SK-N-SH (cell line): ENCODE measurements around the gene ZNF132. TPM values are rescaled to one million over a fixed set of nuclear protein-coding genes. Genes with fewer than 3 reads are reported as not detected.

Experiments
- CTCF ChIA-PET: fragments of 300-600, 350-600 bp; formaldehyde crosslinking; extraction: SDS; loops from one replicate; lab custom pipeline; 2021; lab: Yijun Ruan, JAX
- POLR2A ChIA-PET: fragments of 350-600 bp; sonication (Branson Sonifier 250); formaldehyde crosslinking; extraction: SDS; loops from one replicate; lab custom pipeline; 2020; ENCODE audit warnings: antibody characterized with exemption, inconsistent platforms; lab: Yijun Ruan, JAX
- DNase-seq: peaks from one replicate; pipeline ENCODE4 v3.0.0; 2012
- H2AFZ ChIP-seq: fragments of 200-600 bp; sonication (generic); 2 replicates; pipeline ENCODE4 v1.8.1; 2016; ENCODE audit warnings: antibody characterized with exemption, mild to moderate bottlenecking, low read depth
- H3F3A ChIP-seq: fragments of 200-600 bp; sonication (generic); replicated peaks from 2 replicates; pipeline ENCODE3; 2016; ENCODE audit warnings: antibody characterized with exemption, mild to moderate bottlenecking; ENCODE audit not compliant: insufficient read depth
- H3K27ac ChIP-seq, 2 experiments: fragments of 200-500 bp in 1 of 2; fragments of 200-600 bp in 1 of 2; sonication (Bioruptor generic) in 1 of 2; sonication (generic), shearing (Covaris generic) in 1 of 2; 2 replicates each; pipeline versions ENCODE4 v1.5.1 to v1.6.1; 2014 to 2016; ENCODE audit warnings: low read depth in 2 of 2, inconsistent platforms in 1 of 2, low read length in 1 of 2, mild to moderate bottlenecking in 1 of 2, mixed read lengths in 1 of 2
- H3K27me3 ChIP-seq: fragments of 200-600 bp; sonication (generic), shearing (Covaris generic); 2 replicates; pipeline ENCODE4 v1.6.1; 2016; ENCODE audit warnings: mixed run types; ENCODE audit not compliant: insufficient read depth
- H3K36me3 ChIP-seq, 2 experiments: fragments of 200-500 bp in 1 of 2; fragments of 200-600 bp in 1 of 2; sonication (Bioruptor generic) in 1 of 2; sonication (generic) in 1 of 2; replicated peaks in 1 of 2; 2 replicates each; pipeline versions ENCODE3 to v1.5.1; 2014 to 2016; ENCODE audit warnings: low read length in 1 of 2, mild to moderate bottlenecking in 1 of 2; ENCODE audit not compliant: insufficient read depth in 2 of 2, control insufficient read depth in 1 of 2
- H3K4me1 ChIP-seq, 2 experiments: fragments of 200-500 bp in 1 of 2; fragments of 200-600 bp in 1 of 2; sonication (Bioruptor generic) in 1 of 2; sonication (generic), shearing (Covaris generic) in 1 of 2; 2 replicates each; pipeline versions ENCODE4 v1.5.1 to v1.6.1; 2014 to 2016; ENCODE audit warnings: low read depth in 1 of 2, low read length in 1 of 2, mixed run types in 1 of 2; ENCODE audit not compliant: insufficient read depth in 2 of 2, control insufficient read depth in 1 of 2
- H3K4me2 ChIP-seq: fragments of 200-600 bp; sonication (generic), shearing (Covaris generic); 2 replicates; pipeline ENCODE4 v1.6.1; 2017; ENCODE audit warnings: mixed run types
- H3K4me3 ChIP-seq, 2 experiments: fragments of 200-500 bp in 1 of 2; fragments of 200-600 bp in 1 of 2; sonication (Bioruptor generic) in 1 of 2; sonication (generic), shearing (Covaris generic) in 1 of 2; 2 replicates each; pipeline versions ENCODE4 v1.5.1 to v1.8.1; 2014 to 2016; ENCODE audit warnings: low read depth in 2 of 2, inconsistent platforms in 1 of 2, low read length in 1 of 2, mild to moderate bottlenecking in 1 of 2, mixed read lengths in 1 of 2, moderate library complexity in 1 of 2
- H3K79me2 ChIP-seq: fragments of 200-600 bp; sonication (generic); 2 replicates; pipeline ENCODE4 v1.8.1; 2017; ENCODE audit warnings: mild to moderate bottlenecking; ENCODE audit not compliant: insufficient read depth
- H3K9ac ChIP-seq: fragments of 200-600 bp; sonication (generic); 2 replicates; pipeline ENCODE4 v1.6.1; 2017; ENCODE audit warnings: mixed run types
- H3K9me2 ChIP-seq: fragments of 200-600 bp; sonication (generic); 2 replicates; pipeline ENCODE4 v1.6.1; 2017; ENCODE audit warnings: mixed run types
- H3K9me3 ChIP-seq: fragments of 200-600 bp; sonication (generic); 2 replicates; pipeline ENCODE4 v1.6.1; 2017; ENCODE audit warnings: mixed run types, mild to moderate bottlenecking, moderate library complexity
- H4K20me1 ChIP-seq: fragments of 200-600 bp; sonication (generic); 2 replicates; pipeline ENCODE4 v1.6.1; 2017; ENCODE audit warnings: mild to moderate bottlenecking, mixed run types; ENCODE audit not compliant: insufficient read depth
- CHD2 ChIP-seq: fragments of 150-350 bp; IDR thresholded peaks from 2 replicates; pipeline ENCODE4 v1.6.1; 2018; ENCODE audit warnings: low read length; ENCODE audit not compliant: partially characterized antibody
- ELF1 ChIP-seq: IDR thresholded peaks from 2 replicates; pipeline ENCODE4 v1.4.0; 2012
- EP300 ChIP-seq, 2 experiments: IDR thresholded peaks; 2 replicates each; pipeline versions ENCODE4 v1.4.0 to v1.6.1; 2012; ENCODE audit warnings: borderline replicate concordance in 1 of 2, low read depth in 1 of 2, low read length in 1 of 2
- FOXJ3 ChIP-seq: sonication (generic); formaldehyde crosslinking; IDR thresholded peaks from 2 replicates; pipeline ENCODE4 v1.5.1; 2020; ENCODE audit warnings: mild to moderate bottlenecking, missing genetic modification reagents
- GABPA ChIP-seq: IDR thresholded peaks from 2 replicates; pipeline ENCODE4 v1.4.0; 2012; ENCODE audit warnings: low read depth, mild to moderate bottlenecking
- GATA2 ChIP-seq: sonication (generic); formaldehyde crosslinking; IDR thresholded peaks from 2 replicates; pipeline ENCODE4 v1.5.0; 2020; ENCODE audit warnings: mild to moderate bottlenecking, missing genetic modification reagents
- IRF3 ChIP-seq: fragments of 150-350 bp; IDR thresholded peaks from 2 replicates; pipeline ENCODE4 v1.6.1; 2016; ENCODE audit warnings: mild to moderate bottlenecking, low read depth, low read length
- JUND ChIP-seq: IDR thresholded peaks from 2 replicates; pipeline ENCODE4 v1.4.0; 2012
- MEF2A ChIP-seq: IDR thresholded peaks from 2 replicates; pipeline ENCODE4 v1.4.0; 2012; ENCODE audit warnings: low read depth, borderline replicate concordance
- MXI1 ChIP-seq: IDR thresholded peaks from 2 replicates; pipeline ENCODE4 v1.6.1; 2012; ENCODE audit warnings: mild to moderate bottlenecking, low read depth, low read length, improper control_type of control experiment
- NFIC ChIP-seq: IDR thresholded peaks from 2 replicates; pipeline ENCODE4 v1.4.0; 2012; ENCODE audit warnings: borderline replicate concordance
- NRF1 ChIP-seq: IDR thresholded peaks from 2 replicates; pipeline ENCODE4 v1.6.1; 2012; ENCODE audit warnings: low read depth, mild to moderate bottlenecking, low read length
- POLR2AphosphoS5 ChIP-seq: IDR thresholded peaks from 2 replicates; pipeline ENCODE4 v1.6.1; 2012; ENCODE audit warnings: low read depth, low read length
- RAD21 ChIP-seq: IDR thresholded peaks from 2 replicates; pipeline ENCODE4 v1.6.1; 2012; ENCODE audit warnings: mild to moderate bottlenecking, low read length
- RXRA ChIP-seq: IDR thresholded peaks from 2 replicates; pipeline ENCODE4 v1.4.0; 2012; ENCODE audit warnings: low read depth, mild to moderate bottlenecking, borderline replicate concordance
- TEAD4 ChIP-seq: IDR thresholded peaks from 2 replicates; pipeline ENCODE4 v1.4.0; 2012; ENCODE audit warnings: mild to moderate bottlenecking, borderline replicate concordance; ENCODE audit not compliant: insufficient read depth
- ZBTB33 ChIP-seq: IDR thresholded peaks from 2 replicates; pipeline ENCODE4 v1.4.0; 2012; ENCODE audit warnings: low read depth, borderline replicate concordance
- WGBS: methylation state at CpG from one replicate; pipeline ENCODE4 v1.1.6; 2017; ENCODE audit warnings: low lambda C conversion rate; 5-methylcytosine and 5-hydroxymethylcytosine counted together
- polyA plus RNA-seq, 3 experiments: library from polyadenylated mRNA; depleted of rRNA; stranded (reverse); fragments of >200 nt; gene quantifications; 2 replicates each; pipeline ENCODE4 v1.2.3, GENCODE V29; 2012
- TF ChIP-seq, protein P1 (sequence below): fragments of 150-350 bp; IDR thresholded peaks from 2 replicates; pipeline ENCODE4 v1.6.1; 2017; ENCODE audit warnings: antibody characterized with exemption, low read length, low read depth, borderline replicate concordance

The ZNF132 gene
- polyA plus RNA-seq, 1 of the 3 experiments (the other 2 are of a cell fraction), result 1.3 TPM

- Histone ChIP-seq H3K9me2 (no peaks in the 10 kb centered on the region), H3K27me3 (no peaks in the 10 kb centered on the region), H2AFZ (peak overlapping the region; percentile 90), H3K4me3 (peak overlapping the region; percentile 82 to 86), H3K9me3 (no peaks in the 10 kb centered on the region), H3K36me3 (peaks cover 0 to 15% of the 10 kb centered on the region in 2 experiments), H3K4me1 (peaks cover 0 to 12% of the 10 kb centered on the region in 2 experiments; a peak in 1 of 4 replicates), H3K79me2 (peaks cover 28% of the 10 kb centered on the region), H3K4me2 (peak overlapping the region; percentile 73), H3K9ac (peak overlapping the region; percentile 14; the same call in 1 of the 2 replicates), H4K20me1 (peaks cover 13% of the 10 kb centered on the region; the same call in 1 of the 2 replicates), H3F3A (peaks cover 3% of the 10 kb centered on the region), H3K27ac (no peak overlapping the region)
- no peak for TF ChIP-seq MEF2A
- TF ChIP-seq NRF1, result no peak
- no peak for TF ChIP-seq IRF3
- TF ChIP-seq MXI1, result no peak
- TF ChIP-seq RXRA, result no peak
- TF ChIP-seq, protein P1, sequence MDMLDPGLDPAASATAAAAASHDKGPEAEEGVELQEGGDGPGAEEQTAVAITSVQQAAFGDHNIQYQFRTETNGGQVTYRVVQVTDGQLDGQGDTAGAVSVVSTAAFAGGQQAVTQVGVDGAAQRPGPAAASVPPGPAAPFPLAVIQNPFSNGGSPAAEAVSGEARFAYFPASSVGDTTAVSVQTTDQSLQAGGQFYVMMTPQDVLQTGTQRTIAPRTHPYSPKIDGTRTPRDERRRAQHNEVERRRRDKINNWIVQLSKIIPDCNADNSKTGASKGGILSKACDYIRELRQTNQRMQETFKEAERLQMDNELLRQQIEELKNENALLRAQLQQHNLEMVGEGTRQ, result no peak
- TF ChIP-seq CHD2, result no peak
- TF ChIP-seq POLR2AphosphoS5, result no peak
- TF ChIP-seq EP300 (IDR thresholded peaks at IDR 0.05; ENCODE audit: borderline replicate concordance in 1 of 2, low read depth in 1 of 2, low read length in 1 of 2), result no peak
- no peak for TF ChIP-seq RAD21
- TF ChIP-seq NFIC, result no peak
- TF ChIP-seq FOXJ3 (CRISPR knock-in tag), result no peak
- TF ChIP-seq TEAD4, result no peak
- no peak for TF ChIP-seq GATA2 (CRISPR knock-in tag)
- no peak for TF ChIP-seq ELF1
- no peak for TF ChIP-seq GABPA
- no peak for TF ChIP-seq ZBTB33
- TF ChIP-seq JUND, result no peak
- CTCF ChIA-PET, result interaction anchor here (1.2 kb wide), 1 partner anchor 53 kb away, joined by 3 read pairs; the partner anchor contains the start of gene ZBTB45
- DNase-seq, result no peak
- POLR2A ChIA-PET, result interaction anchor here (0.9 to 2.0 kb wide), 2 partner anchors 9 to 15 kb away, joined by 3 to 6 read pairs; partner anchors contain the start of gene ZNF324B
- WGBS, result 35% methylated on average over 17 of the region's 20 CpGs
Observed at GRCh38 chr19:58466089-58466759, 26.3 kb upstream of the ZNF132 start.
